HepG2 (cell line): ENCODE results near the gene CCL4. TPM values are rescaled to one million over a fixed set of nuclear protein-coding genes. Genes with fewer than 3 reads are reported as not detected.

ENCODE experiments used
- ESRRA ChIP-seq: sonication (generic); formaldehyde crosslinking; IDR thresholded peaks from 2 replicates; pipeline ENCODE4 v1.5.1; 2020; ENCODE audit warnings: mild to moderate bottlenecking, low read depth, missing genetic modification reagents
- REST ChIP-seq, 2 experiments: IDR thresholded peaks; 2 replicates each; pipeline ENCODE4 v1.6.1; 2011 to 2012; ENCODE audit warnings: low read length in 2 of 2, borderline replicate concordance in 1 of 2, low read depth in 1 of 2, mild to moderate bottlenecking in 1 of 2, moderate library complexity in 1 of 2
- ZKSCAN1 ChIP-seq: fragments of 150-350 bp; IDR thresholded peaks from 2 replicates; pipeline ENCODE4 v1.6.1; 2014; ENCODE audit warnings: low read length
- ZNF280D ChIP-seq: sonication (generic); formaldehyde crosslinking; IDR thresholded peaks from 2 replicates; pipeline ENCODE4 v1.5.1; 2020; ENCODE audit warnings: mild to moderate bottlenecking, missing genetic modification reagents
- ZNF282 ChIP-seq: fragments of 450-650 bp; IDR thresholded peaks from 2 replicates; pipeline ENCODE4 v1.6.1; 2018; ENCODE audit not compliant: partially characterized antibody
- ZNF432 ChIP-seq: sonication (generic); formaldehyde crosslinking; IDR thresholded peaks from 2 replicates; pipeline ENCODE4 v1.5.0; 2020; ENCODE audit warnings: missing genetic modification reagents, mild to moderate bottlenecking, borderline replicate concordance
- ZNF441 ChIP-seq: sonication (generic); formaldehyde crosslinking; IDR thresholded peaks from 2 replicates; pipeline ENCODE4 v1.7.0; 2021; ENCODE audit warnings: missing genetic modification reagents, borderline replicate concordance
- polyA plus RNA-seq, 8 experiments: library from polyadenylated mRNA; depleted of rRNA in 3 of 8; stranded (reverse) in 7 of 8; unstranded in 1 of 8; fragments of >200 nt; fragmentation: Illumina TruSeq in 4 of 8; extraction: Trizol in 4 of 8; gene quantifications; 2 replicates each; pipeline versions ENCODE4 v1.2.1 to v1.2.3, GENCODE V29; 2011 to 2016; ENCODE audit warnings: low read depth in 4 of 8, missing spikeins in 1 of 8, mixed read lengths in 1 of 8; ENCODE audit not compliant: insufficient read depth in 1 of 8
- total RNA-seq, 5 experiments: library from RNA; depleted of rRNA; stranded (reverse); fragments of >200 nt; fragmentation: Illumina TruSeq; extraction: Trizol; gene quantifications; 2 replicates each; pipeline ENCODE4 v1.2.3, GENCODE V29; 2016; ENCODE audit warnings: low read depth in 1 of 5

Gene CCL4
- total and polyA plus RNA-seq, 2 of the 13 experiments (the other 11 are each of a cell fraction or from before 2014, with no cell fraction given), result not detected

DNA sequence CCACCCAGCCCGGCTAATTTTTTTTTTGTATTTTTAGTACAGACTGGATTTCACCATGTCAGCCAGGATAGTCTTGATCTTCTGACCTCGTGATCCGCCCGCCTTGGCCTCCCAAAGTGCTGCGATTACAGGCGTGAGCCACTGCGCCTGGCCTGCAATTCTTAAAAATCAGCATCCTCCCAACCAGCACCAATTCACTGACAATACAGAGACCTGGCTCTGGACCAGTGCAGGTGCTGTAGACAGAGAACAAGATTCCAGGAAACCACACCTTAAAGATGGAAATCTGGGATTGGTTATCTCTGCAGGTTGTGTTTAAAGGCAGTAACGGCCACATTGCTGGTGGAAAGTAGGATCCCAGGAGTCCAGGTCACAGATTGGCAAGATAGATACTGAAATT, 39.2 kb downstream of the CCL4 start (continued):
- no peak for TF ChIP-seq REST (IDR thresholded peaks at IDR 0.05; ENCODE audit: borderline replicate concordance in 1 of 2, low read depth in 1 of 2, low read length in 2 of 2)
- TF ChIP-seq ZNF282, result no peak
- TF ChIP-seq ESRRA (CRISPR knock-in tag), result no peak
- no peak for TF ChIP-seq ZNF441
- no peak for TF ChIP-seq ZNF280D (CRISPR knock-in tag)
- no peak for TF ChIP-seq ZKSCAN1
- TF ChIP-seq ZNF432 (CRISPR knock-in tag), result no peak
